Spleen (tissue), 11 donors: ENCODE measurements around the gene FAAP20. TPM values are rescaled to one million over a fixed set of nuclear protein-coding genes. Genes with fewer than 3 reads are reported as not detected.

Experiments used
- DNase-seq: peaks from one replicate; pipeline ENCODE4 v3.0.0-alpha.2; 2020
- H3K27ac ChIP-seq, 8 donors: fragments of 200-600 bp; sonication (generic) in 7 of 8; 1 replicate in 4 of 8; 2 replicates in 4 of 8; pipeline versions ENCODE4 v1.5.0 to v1.8.0; 2016 to 2021; ENCODE audit warnings: inconsistent platforms in 4 of 8, mild to moderate bottlenecking in 4 of 8, moderate library complexity in 1 of 8
- H3K27me3 ChIP-seq, 7 donors: fragments of 200-600 bp; sonication (generic) in 6 of 7; replicated peaks in 1 of 7; 1 replicate in 4 of 7; 2 replicates in 3 of 7; pipeline versions ENCODE4 v1.5.0 to v1.8.0; 2016 to 2021; ENCODE audit warnings: inconsistent platforms in 3 of 7, mild to moderate bottlenecking in 1 of 7
- H3K36me3 ChIP-seq, 6 donors: fragments of 200-600 bp; sonication (generic) in 5 of 6; 1 replicate in 4 of 6; 2 replicates in 2 of 6; pipeline versions ENCODE4 v1.5.0 to v1.8.0; 2016 to 2021; ENCODE audit warnings: inconsistent platforms in 2 of 6
- H3K4me1 ChIP-seq, 6 donors: fragments of 200-600 bp; sonication (generic) in 5 of 6; 1 replicate in 3 of 6; 2 replicates in 3 of 6; pipeline versions ENCODE4 v1.5.0 to v1.8.0; 2016 to 2021; ENCODE audit warnings: inconsistent platforms in 3 of 6
- H3K4me3 ChIP-seq, 8 donors: fragments of 200-600 bp; sonication (generic) in 7 of 8; 1 replicate in 4 of 8; 2 replicates in 4 of 8; pipeline versions ENCODE4 v1.5.0 to v1.8.0; 2016 to 2021; ENCODE audit warnings: inconsistent platforms in 4 of 8, mild to moderate bottlenecking in 4 of 8, moderate library complexity in 2 of 8
- H3K9me3 ChIP-seq, 8 donors: fragments of 200-600 bp; sonication (generic) in 7 of 8; 1 replicate in 4 of 8; 2 replicates in 4 of 8; pipeline versions ENCODE4 v1.5.0 to v1.8.0; 2016 to 2021; ENCODE audit warnings: inconsistent platforms in 4 of 8
- CTCF ChIP-seq, 11 experiments: fragments of 200-600 bp in 7 of 11; fragments of 450-650 bp in 4 of 11; sonication (generic) in 4 of 11; IDR thresholded peaks in 8 of 11; conservative IDR thresholded peaks in 3 of 11; 1 replicate in 7 of 11; 2 replicates in 4 of 11; pipeline versions ENCODE4 v1.4.0 to v1.8.0; 2016 to 2021; ENCODE audit warnings: antibody characterized with exemption in 11 of 11, inconsistent platforms in 4 of 11, mild to moderate bottlenecking in 1 of 11
- POLR2A ChIP-seq, 3 donors: fragments of 450-650 bp; IDR thresholded peaks; one replicate each; pipeline ENCODE4 v1.5.1; 2017; ENCODE audit warnings: antibody characterized with exemption in 3 of 3, mild to moderate bottlenecking in 1 of 3
- POLR2AphosphoS5 ChIP-seq, 3 donors: sonication (generic); formaldehyde crosslinking; IDR thresholded peaks; one replicate each; pipeline ENCODE4 v1.5.1; 2017; ENCODE audit warnings: antibody characterized with exemption in 3 of 3
- WGBS, 5 donors: extraction: QIAGEN DNeasy Blood & Tissue Kit in 3 of 5; methylation state at CpG; one replicate each; pipeline versions ENCODE4 v1.1.5 to v1.1.7; 2013 to 2018; 5-methylcytosine and 5-hydroxymethylcytosine counted together
- intact Hi-C: fragments of 100-400 bp; cut with DNase I; formaldehyde crosslinking; loops from one replicate; pipeline ENCODE4 v1.15.0; 2023; ENCODE audit warnings: low total_unique reads
- polyA plus RNA-seq, 3 donors: library from polyadenylated mRNA; stranded (reverse); fragments of 200-250 nt; gene quantifications; one replicate each; pipeline ENCODE4 v1.2.1, GENCODE V29; 2013
- total RNA-seq, 7 donors: library from RNA; depleted of rRNA in 3 of 7; stranded (reverse); fragments of >200 nt in 3 of 7; fragmentation: NEBNext Ultra II Directional in 4 of 7; extraction: Animal tissue kit (Norgen Biotek cat#: 25700) in 4 of 7; gene quantifications; one replicate each; pipeline versions ENCODE4 v1.1.0 to v1.2.1, GENCODE V29; 2016 to 2021
- donor health status: healthy with polysubstance abuse.
- donor health status: DM: no; HTN: no; CAD: no; lungs with moderate emphysema.
- donor health status: DM: no; HTN: no; CAD: no.
- donor health status: Bipolar disorder and iron deficiency.
- donor health status: healthy.
- donor health status: DM: no; HTN: no; CAD: no.
- donor health status: DM: yes; HTN: yes; CAD: no.

Gene FAAP20
- total and polyA plus RNA-seq, 10 donors, result 20.6 to 113 (median 52.0) TPM

GRCh38 chr1:2166254-2166653, 28.3 kb downstream of the FAAP20 start:
- WGBS, 5 donors, result 85 to 88% (median 87%) methylated on average over 9 to 14 of the region's 14 CpGs
- intact Hi-C loops, result no loop called here
- no peak for DNase-seq
- H3K27me3 ChIP-seq, result no peaks in the 10 kb centered on the region
- H3K9me3 ChIP-seq, result peaks cover 0 to 13% (median 0%) of the 10 kb centered on the region in 8 donors
- H3K4me1 ChIP-seq, result no peaks in the 10 kb centered on the region
- no peak overlapping the region for H3K4me3 ChIP-seq
- H3K27ac ChIP-seq, result no peak overlapping the region
- peaks cover 0 to 66% (median 8%) of the 10 kb centered on the region in 6 donors for H3K36me3 ChIP-seq
- TF ChIP-seq CTCF (IDR thresholded peaks at IDR 0.05 in 8 of 11, conservative IDR thresholded peaks at IDR 0.05 in 3 of 11) (no peak), POLR2AphosphoS5 (IDR thresholded peaks at IDR 0.05) (no peak), POLR2A (IDR thresholded peaks at IDR 0.05) (no peak)

DNA sequence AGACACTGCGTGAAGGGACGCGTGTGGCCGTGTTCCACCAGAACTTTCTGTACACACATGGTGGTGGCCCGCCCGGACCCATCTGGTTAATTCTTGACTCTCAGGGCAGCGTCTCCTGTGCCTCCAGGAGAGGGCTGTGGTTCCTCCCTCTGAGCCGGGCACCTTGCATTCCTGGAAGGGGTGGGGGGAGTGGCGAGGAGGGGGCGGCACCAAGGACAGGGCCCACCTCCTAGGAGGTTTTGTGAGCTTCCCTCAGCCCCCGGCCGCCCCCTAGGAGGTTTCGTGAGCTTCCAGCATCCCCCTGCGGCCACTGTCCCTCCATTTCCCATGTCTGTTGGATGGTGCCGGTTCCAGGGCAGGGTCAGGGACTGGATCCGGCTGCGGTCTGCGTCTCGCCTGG, 28.9 kb downstream of the FAAP20 start:
- intact Hi-C loops, result no loop called here
- TF ChIP-seq POLR2A (IDR thresholded peaks at IDR 0.05) (no peak), CTCF (IDR thresholded peaks at IDR 0.05 in 8 of 11, conservative IDR thresholded peaks at IDR 0.05 in 3 of 11) (no peak), POLR2AphosphoS5 (IDR thresholded peaks at IDR 0.05) (no peak)
- H3K4me3 ChIP-seq, result no peak overlapping the region
- DNase-seq, result no peak
- H3K27me3 ChIP-seq, result no peaks in the 10 kb centered on the region
- peaks cover 0 to 69% (median 8%) of the 10 kb centered on the region in 6 donors for H3K36me3 ChIP-seq
- peaks cover 0 to 13% (median 0%) of the 10 kb centered on the region in 8 donors for H3K9me3 ChIP-seq
- H3K4me1 ChIP-seq, result no peaks in the 10 kb centered on the region
- WGBS, 5 donors, result 90 to 93% (median 91%) methylated on average over 15 to 19 of the region's 19 CpGs
- no peak overlapping the region for H3K27ac ChIP-seq

- TF ChIP-seq POLR2A (IDR thresholded peaks at IDR 0.05), result no peak
- TF ChIP-seq POLR2AphosphoS5 (IDR thresholded peaks at IDR 0.05), result no peak
- no peak for TF ChIP-seq CTCF (IDR thresholded peaks at IDR 0.05 in 8 of 11, conservative IDR thresholded peaks at IDR 0.05 in 3 of 11)
- Histone ChIP-seq H3K27ac (no peak overlapping the region), H3K9me3 (peaks cover 0 to 13% (median 0%) of the 10 kb centered on the region in 8 donors), H3K36me3 (peaks cover 0 to 79% (median 11%) of the 10 kb centered on the region in 6 donors), H3K27me3 (no peaks in the 10 kb centered on the region), H3K4me3 (no peak overlapping the region), H3K4me1 (peaks cover 0 to 6% (median 0%) of the 10 kb centered on the region in 6 donors)
- WGBS, 5 donors, result 83 to 95% (median 90%) methylated on average over 5 to 7 of the region's 7 CpGs
- intact Hi-C loops, result no loop called here
- no peak for DNase-seq
Observed at GRCh38 chr1:2163205-2163604, 31.4 kb downstream of the FAAP20 start.

DNA sequence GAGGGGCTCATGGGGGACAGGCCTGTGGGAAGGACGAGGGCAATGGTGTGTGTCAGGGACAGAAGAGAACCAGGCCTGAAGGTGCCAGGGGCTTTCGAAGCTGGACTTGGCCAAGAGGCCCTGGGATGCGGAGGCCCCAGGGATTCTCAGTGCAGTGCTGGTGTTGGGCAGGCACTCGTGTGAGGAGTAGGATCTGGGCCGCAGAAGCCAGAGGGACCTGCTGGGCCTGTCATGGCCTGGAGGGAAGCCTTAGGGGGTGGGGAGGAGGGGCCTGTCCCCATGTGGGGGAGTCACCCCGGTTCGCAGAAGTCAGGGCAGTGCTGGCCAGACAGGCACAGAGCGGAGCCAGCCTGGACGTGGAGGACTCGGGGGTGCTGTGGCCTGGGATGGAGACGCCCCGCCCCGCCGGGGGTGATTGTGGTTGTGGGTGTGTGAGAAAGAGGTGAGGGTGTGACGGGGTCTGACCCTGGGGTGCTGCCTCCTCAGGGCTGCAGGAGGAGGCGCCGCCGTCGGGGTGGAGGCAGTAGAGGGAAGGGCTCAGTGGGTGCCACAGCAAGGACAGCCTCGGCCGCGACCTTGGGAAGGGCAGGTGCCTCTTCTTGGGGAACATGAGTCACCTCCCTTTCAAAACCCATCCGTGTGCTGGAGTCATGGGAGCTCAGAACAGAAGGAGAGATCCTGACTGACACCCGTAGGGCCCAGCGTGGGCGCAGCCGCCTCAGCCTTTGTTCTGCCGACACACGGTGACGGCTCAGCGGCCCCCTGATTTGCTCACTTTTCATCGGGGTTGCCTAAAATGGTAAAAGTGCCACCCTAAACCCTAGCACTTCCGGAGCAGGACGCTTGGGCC, 33.9 kb downstream of the FAAP20 start:
- H3K9me3 ChIP-seq, result peaks cover 0 to 13% (median 0%) of the 10 kb centered on the region in 8 donors
- peaks cover 0 to 85% (median 22%) of the 10 kb centered on the region in 6 donors for H3K36me3 ChIP-seq
- no peak overlapping the region for H3K27ac ChIP-seq
- H3K4me1 ChIP-seq, result peaks cover 0 to 6% (median 0%) of the 10 kb centered on the region in 6 donors
- no peak for TF ChIP-seq POLR2A (IDR thresholded peaks at IDR 0.05)
- peak in 1 of 3 donors; percentile 24 for TF ChIP-seq POLR2AphosphoS5 (IDR thresholded peaks at IDR 0.05)
- no peak for TF ChIP-seq CTCF (IDR thresholded peaks at IDR 0.05 in 8 of 11, conservative IDR thresholded peaks at IDR 0.05 in 3 of 11)
- H3K27me3 ChIP-seq, result no peaks in the 10 kb centered on the region
- intact Hi-C loops, result no loop called here
- WGBS, 5 donors, result 87 to 91% (median 88%) methylated on average over 28 to 34 of the region's 34 CpGs
- no peak for DNase-seq
- H3K4me3 ChIP-seq, result no peak overlapping the region
